Breast epithelium (tissue), 3 donors: ENCODE data around the gene CRHR2.

Experiments
- POLR2A ChIP-seq: fragments of 450-650 bp; IDR thresholded peaks from one replicate; pipeline ENCODE4 v1.6.1; 2016; ENCODE audit warnings: antibody characterized with exemption, mild to moderate bottlenecking, moderate library complexity
- TF ChIP-seq, protein P1 (sequence below), 3 donors: fragments of 450-650 bp; IDR thresholded peaks; one replicate each; pipeline ENCODE4 v1.5.1; 2016 to 2017; ENCODE audit warnings: antibody characterized with exemption in 3 of 3, mild to moderate bottlenecking in 3 of 3, moderate library complexity in 3 of 3

DNA sequence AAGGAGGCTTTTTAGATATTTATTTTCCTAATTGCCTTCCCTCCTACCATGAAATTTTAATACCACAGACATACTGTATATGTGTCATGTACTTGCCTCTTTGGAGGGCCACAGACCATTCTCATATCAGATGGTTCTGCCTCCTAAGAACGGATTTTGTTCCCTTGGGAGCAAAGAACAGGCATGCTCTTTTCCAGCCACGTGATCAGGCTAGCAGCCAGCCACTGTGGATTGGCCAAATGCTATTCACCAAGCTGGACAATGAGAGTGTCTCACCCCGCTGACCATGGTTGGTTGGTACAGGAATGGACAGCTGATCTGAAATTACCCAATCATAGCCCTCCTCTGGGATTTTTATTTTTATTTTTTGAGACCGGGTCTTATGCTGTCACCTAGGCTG, 21.5 kb upstream of the CRHR2 start:
- TF ChIP-seq POLR2A = no peak
- TF ChIP-seq, protein P1, sequence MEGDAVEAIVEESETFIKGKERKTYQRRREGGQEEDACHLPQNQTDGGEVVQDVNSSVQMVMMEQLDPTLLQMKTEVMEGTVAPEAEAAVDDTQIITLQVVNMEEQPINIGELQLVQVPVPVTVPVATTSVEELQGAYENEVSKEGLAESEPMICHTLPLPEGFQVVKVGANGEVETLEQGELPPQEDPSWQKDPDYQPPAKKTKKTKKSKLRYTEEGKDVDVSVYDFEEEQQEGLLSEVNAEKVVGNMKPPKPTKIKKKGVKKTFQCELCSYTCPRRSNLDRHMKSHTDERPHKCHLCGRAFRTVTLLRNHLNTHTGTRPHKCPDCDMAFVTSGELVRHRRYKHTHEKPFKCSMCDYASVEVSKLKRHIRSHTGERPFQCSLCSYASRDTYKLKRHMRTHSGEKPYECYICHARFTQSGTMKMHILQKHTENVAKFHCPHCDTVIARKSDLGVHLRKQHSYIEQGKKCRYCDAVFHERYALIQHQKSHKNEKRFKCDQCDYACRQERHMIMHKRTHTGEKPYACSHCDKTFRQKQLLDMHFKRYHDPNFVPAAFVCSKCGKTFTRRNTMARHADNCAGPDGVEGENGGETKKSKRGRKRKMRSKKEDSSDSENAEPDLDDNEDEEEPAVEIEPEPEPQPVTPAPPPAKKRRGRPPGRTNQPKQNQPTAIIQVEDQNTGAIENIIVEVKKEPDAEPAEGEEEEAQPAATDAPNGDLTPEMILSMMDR (IDR thresholded peaks at IDR 0.05) = no peak
